Neural progenitor cell (in vitro differentiated cells): ENCODE data around the gene PSG7. TPM values are rescaled to one million over a fixed set of nuclear protein-coding genes. Genes with fewer than 3 reads are reported as not detected.
"Not testable (repeated sequence)": the region's sequence is repeated elsewhere in the genome, so short reads cannot be mapped to it uniquely, and the experiment has no call there.

Experiments used
- DNase-seq: peaks from one replicate; pipeline ENCODE4 v3.0.0-alpha.2; 2016; ENCODE audit warnings: low spot score
- H2AFZ ChIP-seq: fragments of 200-600 bp; sonication (generic); replicated peaks from 2 replicates; pipeline ENCODE4 v1.6.1; 2016; ENCODE audit warnings: antibody characterized with exemption
- H3F3A ChIP-seq: fragments of 200-600 bp; sonication (generic); 2 replicates; pipeline ENCODE4 v1.6.1; 2016; ENCODE audit warnings: antibody characterized with exemption, low read depth
- H3K27ac ChIP-seq: fragments of 200-600 bp; sonication (generic); 2 replicates; pipeline ENCODE4 v1.5.1; 2016; ENCODE audit warnings: mild to moderate bottlenecking
- H3K27me3 ChIP-seq: fragments of 200-600 bp; sonication (generic); 2 replicates; pipeline ENCODE4 v1.6.1; 2016; ENCODE audit warnings: mild to moderate bottlenecking, moderate library complexity
- H3K36me3 ChIP-seq: fragments of 200-600 bp; sonication (generic); 2 replicates; pipeline ENCODE4 v1.5.1; 2016
- H3K4me1 ChIP-seq: fragments of 200-600 bp; sonication (generic); 2 replicates; pipeline ENCODE4 v1.6.1; 2016; ENCODE audit warnings: mixed run types
- H3K4me2 ChIP-seq: fragments of 200-600 bp; sonication (generic); 2 replicates; pipeline ENCODE4 v1.6.1; 2016
- H3K4me3 ChIP-seq: fragments of 200-600 bp; sonication (generic); 2 replicates; pipeline ENCODE4 v1.5.1; 2016
- H3K79me2 ChIP-seq: fragments of 200-600 bp; sonication (generic); 2 replicates; pipeline ENCODE4 v1.6.1; 2016; ENCODE audit warnings: low read depth
- H3K9ac ChIP-seq: fragments of 200-600 bp; sonication (generic); 2 replicates; pipeline ENCODE4 v1.6.1; 2016
- H3K9me3 ChIP-seq: fragments of 200-600 bp; sonication (generic); 2 replicates; pipeline ENCODE4 v1.5.1; 2016; ENCODE audit warnings: low read depth
- H4K20me1 ChIP-seq: fragments of 200-600 bp; sonication (generic); 2 replicates; pipeline ENCODE4 v1.6.1; 2016; ENCODE audit warnings: low read depth
- H3K27ac Mint-ChIP-seq: 3 replicates; pipeline ENCODE4 v1.8.0; 2021; ENCODE audit warnings: mixed read lengths
- H3K27me3 Mint-ChIP-seq: 2 replicates; pipeline ENCODE4 v1.8.0; 2022; ENCODE audit warnings: low read depth, mild to moderate bottlenecking, inconsistent platforms, moderate library complexity, mixed read lengths; ENCODE audit not compliant: insufficient read depth
- H3K36me3 Mint-ChIP-seq: 3 replicates; pipeline ENCODE4 v1.8.0; 2021; ENCODE audit warnings: mixed read lengths
- H3K4me1 Mint-ChIP-seq: 3 replicates; pipeline ENCODE4 v1.8.0; 2021; ENCODE audit warnings: mixed read lengths
- H3K4me3 Mint-ChIP-seq: 3 replicates; pipeline ENCODE4 v1.8.0; 2021; ENCODE audit warnings: mild to moderate bottlenecking, moderate library complexity, mixed read lengths
- H3K9me3 Mint-ChIP-seq: 3 replicates; pipeline ENCODE4 v1.8.0; 2020; ENCODE audit warnings: mixed read lengths
- total RNA-seq: library from RNA; depleted of rRNA; stranded (reverse); fragments of >200 nt; gene quantifications from 2 replicates; pipeline ENCODE4 v1.2.3, GENCODE V29; 2015; ENCODE audit warnings: low replicate concordance

PSG7 gene
- total RNA-seq, 1 donor from 2014 or later, result not detected

DNA sequence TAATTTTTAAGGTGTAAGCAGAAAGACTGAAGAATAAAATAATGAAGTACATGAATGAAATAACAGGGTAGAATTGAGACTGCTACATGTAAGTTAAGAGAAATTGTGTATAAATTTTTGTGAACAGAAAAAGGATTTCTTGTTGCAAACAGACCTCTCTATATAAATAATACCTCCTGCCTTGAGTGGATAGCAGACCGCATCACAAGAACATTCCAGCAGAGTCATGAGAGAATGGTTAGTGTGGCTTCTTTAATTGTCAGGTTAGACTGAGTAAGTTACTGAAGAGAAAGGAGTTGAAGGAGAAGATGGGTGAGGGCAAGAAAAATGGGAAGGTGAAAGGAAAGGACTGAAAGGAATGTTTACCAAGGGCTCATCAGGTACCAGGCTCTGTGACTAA, 37.9 kb downstream of the PSG7 start:
- H3K9ac ChIP-seq, H3K4me2 ChIP-seq, H3K4me3 Mint-ChIP-seq, H3K27me3 Mint-ChIP-seq, H3K4me3 ChIP-seq, H3K27ac Mint-ChIP-seq, H3K36me3 Mint-ChIP-seq, H3F3A ChIP-seq, H3K4me1 ChIP-seq, H3K4me1 Mint-ChIP-seq, H3K79me2 ChIP-seq, H3K36me3 ChIP-seq, H3K27ac ChIP-seq, H3K9me3 ChIP-seq, H3K27me3 ChIP-seq, H2AFZ ChIP-seq, H4K20me1 ChIP-seq, DNase-seq: not testable (repeated sequence)
- peaks cover 19% of the 10 kb centered on the region for H3K9me3 Mint-ChIP-seq

DNA sequence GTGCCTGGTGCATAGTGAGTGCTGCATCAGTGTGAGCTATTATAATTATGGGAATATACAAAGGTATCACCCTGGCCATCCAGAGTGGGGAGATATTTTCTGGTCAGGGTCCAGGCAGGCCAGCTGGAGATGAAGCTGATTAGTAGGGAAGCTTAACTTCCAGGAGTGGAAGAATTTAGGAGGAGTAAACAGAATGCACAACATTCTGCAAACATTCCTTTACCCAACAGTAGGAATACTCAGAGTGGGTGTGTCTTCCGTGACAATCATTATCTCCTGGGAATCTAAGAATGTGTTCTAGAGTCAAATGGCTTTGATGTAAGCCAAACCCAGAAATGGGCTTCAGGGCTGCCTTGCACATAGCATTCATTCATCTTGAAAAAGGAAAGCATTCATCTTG, 38.4 kb downstream of the PSG7 start:
- peaks cover 19% of the 10 kb centered on the region for H3K9me3 Mint-ChIP-seq
- H3K4me2 ChIP-seq, H3K4me3 ChIP-seq, H3K4me3 Mint-ChIP-seq, H3K27ac ChIP-seq, H3K9me3 ChIP-seq, DNase-seq, H3K27ac Mint-ChIP-seq, H3K4me1 ChIP-seq, H3K36me3 Mint-ChIP-seq, H3K27me3 ChIP-seq, H2AFZ ChIP-seq, H3F3A ChIP-seq, H3K27me3 Mint-ChIP-seq, H3K79me2 ChIP-seq, H4K20me1 ChIP-seq, H3K36me3 ChIP-seq, H3K4me1 Mint-ChIP-seq, H3K9ac ChIP-seq: not testable (repeated sequence)

DNA sequence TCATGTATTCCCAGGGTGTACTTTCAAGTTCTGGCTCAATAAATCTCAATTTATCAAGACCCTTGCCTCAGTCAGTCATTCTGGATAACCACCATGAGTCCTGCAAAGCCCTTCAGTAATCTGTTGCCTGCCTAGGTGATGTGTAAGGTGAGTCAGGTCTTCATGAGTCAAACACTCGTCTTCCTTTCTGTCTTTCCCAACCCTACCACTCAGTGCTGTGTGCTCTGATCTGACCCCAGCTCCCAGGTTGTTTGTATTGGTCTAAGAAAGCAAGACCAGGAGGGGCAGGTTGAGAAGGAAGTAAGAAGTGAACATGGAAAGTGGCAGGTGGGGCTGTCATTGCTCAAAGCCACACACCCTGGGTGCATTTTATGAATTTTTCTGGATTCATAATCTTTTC, 39.3 kb downstream of the PSG7 start:
- H3K9me3 ChIP-seq, H3K4me3 Mint-ChIP-seq, H3K27me3 ChIP-seq, H3K9ac ChIP-seq, H4K20me1 ChIP-seq, H3K27ac Mint-ChIP-seq, H3K4me3 ChIP-seq, H3K4me1 ChIP-seq, H3F3A ChIP-seq, H3K36me3 Mint-ChIP-seq, DNase-seq, H3K4me2 ChIP-seq, H2AFZ ChIP-seq, H3K27ac ChIP-seq, H3K27me3 Mint-ChIP-seq, H3K36me3 ChIP-seq, H3K79me2 ChIP-seq, H3K4me1 Mint-ChIP-seq: not testable (repeated sequence)
- peaks cover 20% of the 10 kb centered on the region for H3K9me3 Mint-ChIP-seq

DNA sequence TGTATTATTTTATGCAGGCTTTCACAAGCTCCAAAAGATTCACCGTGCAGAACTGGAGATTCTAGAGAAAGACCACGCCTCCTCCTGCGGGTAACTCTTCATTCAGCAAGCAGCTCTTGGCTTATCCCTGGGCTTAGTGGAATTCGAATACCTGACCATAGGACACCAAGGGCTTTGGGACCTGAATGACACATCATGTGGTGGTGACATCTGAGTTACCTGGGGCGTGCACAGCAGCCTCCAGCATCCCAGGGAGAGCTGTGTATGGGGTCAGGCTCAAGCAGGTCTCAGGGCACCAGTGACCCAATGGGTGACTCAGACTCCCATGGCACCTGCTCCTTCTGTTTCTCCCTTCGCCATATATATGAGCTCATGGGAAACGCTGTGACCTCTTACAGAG, 46.6 kb downstream of the PSG7 start:
- H3F3A ChIP-seq, H2AFZ ChIP-seq, H3K4me1 ChIP-seq, H3K4me3 ChIP-seq, H3K9ac ChIP-seq, H3K36me3 ChIP-seq, H3K36me3 Mint-ChIP-seq, DNase-seq, H3K27me3 Mint-ChIP-seq, H3K27ac ChIP-seq, H3K27me3 ChIP-seq, H4K20me1 ChIP-seq, H3K4me3 Mint-ChIP-seq, H3K4me2 ChIP-seq, H3K4me1 Mint-ChIP-seq, H3K79me2 ChIP-seq, H3K27ac Mint-ChIP-seq: not testable (repeated sequence)
- peaks cover 23% of the 10 kb centered on the region for H3K9me3 Mint-ChIP-seq
- peaks cover 10% of the 10 kb centered on the region for H3K9me3 ChIP-seq

GRCh38 chr19:42887876-42888445, 49.0 kb downstream of the PSG7 start:
- peaks cover 11% of the 10 kb centered on the region for H3K27me3 Mint-ChIP-seq
- not testable (repeated sequence) for H3K27me3 ChIP-seq, H3K9ac ChIP-seq, H3K4me1 Mint-ChIP-seq, H3K27ac ChIP-seq, H3K4me3 Mint-ChIP-seq, H3K4me2 ChIP-seq, H3K36me3 ChIP-seq, H3K4me1 ChIP-seq, H2AFZ ChIP-seq, H3K79me2 ChIP-seq, H3F3A ChIP-seq, H3K36me3 Mint-ChIP-seq, H3K4me3 ChIP-seq, DNase-seq, H3K27ac Mint-ChIP-seq, H4K20me1 ChIP-seq
- peaks cover 10% of the 10 kb centered on the region for H3K9me3 ChIP-seq
- peaks cover 35% of the 10 kb centered on the region for H3K9me3 Mint-ChIP-seq

DNA sequence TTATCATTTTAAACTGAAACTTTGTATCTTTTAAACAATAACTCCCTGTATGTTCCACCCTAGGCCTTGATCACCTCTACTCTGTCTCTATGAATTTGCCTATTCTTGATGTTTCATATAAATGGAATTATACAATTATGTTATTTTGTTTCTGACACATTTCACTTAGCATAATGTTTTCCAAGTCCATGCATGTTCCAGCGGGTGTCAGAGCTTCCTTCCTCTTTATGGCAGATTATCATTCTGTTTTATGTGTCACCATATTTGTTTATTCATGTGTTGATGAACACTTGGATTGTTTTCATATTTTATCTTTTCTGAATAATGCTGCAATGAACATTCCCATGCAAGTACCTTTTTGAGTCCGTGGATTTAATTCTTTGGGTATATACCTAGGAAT, 54.3 kb downstream of the PSG7 start:
- H3K36me3 ChIP-seq, H3K27ac ChIP-seq, H3F3A ChIP-seq, H3K27me3 ChIP-seq, H3K4me1 ChIP-seq, H3K79me2 ChIP-seq, H2AFZ ChIP-seq, H3K36me3 Mint-ChIP-seq, H3K4me1 Mint-ChIP-seq, H3K9ac ChIP-seq, DNase-seq, H3K4me3 Mint-ChIP-seq, H3K4me2 ChIP-seq, H3K9me3 ChIP-seq, H4K20me1 ChIP-seq, H3K4me3 ChIP-seq, H3K27ac Mint-ChIP-seq: not testable (repeated sequence)
- Mint-ChIP-seq H3K27me3 (peaks cover 14% of the 10 kb centered on the region), H3K9me3 (peaks cover 56% of the 10 kb centered on the region)

DNA sequence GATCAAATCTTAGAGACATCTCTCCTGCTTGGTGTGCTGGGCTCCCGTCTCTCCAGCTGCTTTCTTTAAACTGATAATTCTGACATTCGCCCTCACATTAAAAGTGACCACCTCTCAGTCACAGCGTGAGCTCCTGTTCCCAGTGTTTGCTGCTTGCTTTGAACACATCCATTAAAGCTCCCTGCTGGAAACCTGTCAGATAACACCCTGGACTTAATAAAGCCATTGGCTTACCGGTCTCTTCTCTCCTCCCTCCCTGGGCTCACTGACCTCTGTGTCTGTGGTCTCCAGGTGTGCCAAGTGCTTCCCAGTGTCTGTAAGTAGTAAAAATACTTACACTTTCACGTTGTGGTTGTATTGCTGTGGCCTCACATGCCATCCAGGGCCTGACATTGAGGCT, 55.0 kb downstream of the PSG7 start:
- H3K9me3 Mint-ChIP-seq, result peaks cover 54% of the 10 kb centered on the region
- H4K20me1 ChIP-seq, H3K4me3 Mint-ChIP-seq, H3K4me1 ChIP-seq, H3K4me2 ChIP-seq, H3K4me1 Mint-ChIP-seq, H3K36me3 Mint-ChIP-seq, H3K4me3 ChIP-seq, H3F3A ChIP-seq, H2AFZ ChIP-seq, H3K27ac ChIP-seq, H3K27me3 ChIP-seq, DNase-seq, H3K79me2 ChIP-seq, H3K9me3 ChIP-seq, H3K36me3 ChIP-seq, H3K27ac Mint-ChIP-seq, H3K9ac ChIP-seq: not testable (repeated sequence)
- peaks cover 11% of the 10 kb centered on the region for H3K27me3 Mint-ChIP-seq

DNA sequence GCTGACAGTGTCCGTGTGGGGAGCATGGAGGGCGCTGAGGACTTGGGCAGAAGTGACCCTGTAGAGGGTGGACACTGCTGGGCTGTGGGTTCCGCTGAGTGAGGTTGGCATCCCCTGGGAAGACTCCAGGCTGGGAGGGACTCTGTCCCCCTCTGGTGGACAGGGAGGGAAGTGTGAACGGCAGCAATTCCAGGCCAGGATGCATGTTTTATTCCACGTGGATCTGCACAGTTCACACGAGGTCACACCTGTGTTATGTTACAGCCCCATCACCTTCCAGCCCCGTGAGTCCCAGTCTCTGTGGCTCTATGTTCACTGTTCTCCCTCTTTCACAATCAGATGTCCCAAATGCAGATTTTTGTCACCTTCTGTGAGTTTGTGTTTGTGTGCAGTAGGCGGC, 55.7 kb downstream of the PSG7 start:
- not testable (repeated sequence) for H3K27ac ChIP-seq, H3K9ac ChIP-seq, H3K4me3 Mint-ChIP-seq, H3K79me2 ChIP-seq, H3K27ac Mint-ChIP-seq, H3K9me3 ChIP-seq, H3F3A ChIP-seq, H3K36me3 ChIP-seq, H3K4me3 ChIP-seq, DNase-seq, H3K4me2 ChIP-seq, H3K36me3 Mint-ChIP-seq, H3K27me3 ChIP-seq, H2AFZ ChIP-seq, H3K4me1 Mint-ChIP-seq, H3K4me1 ChIP-seq, H4K20me1 ChIP-seq
- Mint-ChIP-seq H3K27me3 (peaks cover 11% of the 10 kb centered on the region), H3K9me3 (peaks cover 52% of the 10 kb centered on the region)
